Subcutaneous abdominal adipose tissue (tissue), 5 donors: ENCODE measurements around the gene ABHD8.

Source experiments
- H3K27ac ChIP-seq: one replicate; pipeline ENCODE4 v1.7.0; 2013; ENCODE audit warnings: low read depth, mild to moderate bottlenecking, inconsistent platforms, low read length, moderate library complexity
- H3K27me3 ChIP-seq, 5 donors: one replicate each; pipeline ENCODE4 v1.7.0; 2013; ENCODE audit warnings: low read length in 5 of 5, inconsistent platforms in 1 of 5; ENCODE audit not compliant: control insufficient read depth in 5 of 5, insufficient read depth in 4 of 5
- H3K36me3 ChIP-seq, 5 donors: one replicate each; pipeline ENCODE4 v1.7.0; 2013; ENCODE audit warnings: low read length in 5 of 5; ENCODE audit not compliant: control insufficient read depth in 5 of 5, insufficient read depth in 5 of 5
- H3K4me1 ChIP-seq, 5 donors: one replicate each; pipeline ENCODE4 v1.7.0; 2013; ENCODE audit warnings: low read length in 5 of 5, mild to moderate bottlenecking in 3 of 5, moderate library complexity in 1 of 5; ENCODE audit not compliant: control insufficient read depth in 5 of 5, insufficient read depth in 5 of 5
- H3K4me3 ChIP-seq, 5 donors: one replicate each; pipeline ENCODE4 v1.7.0; 2013; ENCODE audit warnings: low read length in 5 of 5, low read depth in 1 of 5
- H3K9ac ChIP-seq, 5 donors: one replicate each; pipeline ENCODE4 v1.7.0; 2013; ENCODE audit warnings: low read length in 5 of 5, mild to moderate bottlenecking in 4 of 5, moderate library complexity in 3 of 5
- H3K9me3 ChIP-seq, 5 donors: one replicate each; pipeline ENCODE4 v1.7.0; 2013; ENCODE audit warnings: low read length in 5 of 5; ENCODE audit not compliant: control insufficient read depth in 5 of 5
- donor health status: healthy.
- donor health status: healthy.
- donor health status: healthy.
- donor health status: healthy.
- donor health status: healthy.

ABHD8 gene, protein sequence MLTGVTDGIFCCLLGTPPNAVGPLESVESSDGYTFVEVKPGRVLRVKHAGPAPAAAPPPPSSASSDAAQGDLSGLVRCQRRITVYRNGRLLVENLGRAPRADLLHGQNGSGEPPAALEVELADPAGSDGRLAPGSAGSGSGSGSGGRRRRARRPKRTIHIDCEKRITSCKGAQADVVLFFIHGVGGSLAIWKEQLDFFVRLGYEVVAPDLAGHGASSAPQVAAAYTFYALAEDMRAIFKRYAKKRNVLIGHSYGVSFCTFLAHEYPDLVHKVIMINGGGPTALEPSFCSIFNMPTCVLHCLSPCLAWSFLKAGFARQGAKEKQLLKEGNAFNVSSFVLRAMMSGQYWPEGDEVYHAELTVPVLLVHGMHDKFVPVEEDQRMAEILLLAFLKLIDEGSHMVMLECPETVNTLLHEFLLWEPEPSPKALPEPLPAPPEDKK

DNA sequence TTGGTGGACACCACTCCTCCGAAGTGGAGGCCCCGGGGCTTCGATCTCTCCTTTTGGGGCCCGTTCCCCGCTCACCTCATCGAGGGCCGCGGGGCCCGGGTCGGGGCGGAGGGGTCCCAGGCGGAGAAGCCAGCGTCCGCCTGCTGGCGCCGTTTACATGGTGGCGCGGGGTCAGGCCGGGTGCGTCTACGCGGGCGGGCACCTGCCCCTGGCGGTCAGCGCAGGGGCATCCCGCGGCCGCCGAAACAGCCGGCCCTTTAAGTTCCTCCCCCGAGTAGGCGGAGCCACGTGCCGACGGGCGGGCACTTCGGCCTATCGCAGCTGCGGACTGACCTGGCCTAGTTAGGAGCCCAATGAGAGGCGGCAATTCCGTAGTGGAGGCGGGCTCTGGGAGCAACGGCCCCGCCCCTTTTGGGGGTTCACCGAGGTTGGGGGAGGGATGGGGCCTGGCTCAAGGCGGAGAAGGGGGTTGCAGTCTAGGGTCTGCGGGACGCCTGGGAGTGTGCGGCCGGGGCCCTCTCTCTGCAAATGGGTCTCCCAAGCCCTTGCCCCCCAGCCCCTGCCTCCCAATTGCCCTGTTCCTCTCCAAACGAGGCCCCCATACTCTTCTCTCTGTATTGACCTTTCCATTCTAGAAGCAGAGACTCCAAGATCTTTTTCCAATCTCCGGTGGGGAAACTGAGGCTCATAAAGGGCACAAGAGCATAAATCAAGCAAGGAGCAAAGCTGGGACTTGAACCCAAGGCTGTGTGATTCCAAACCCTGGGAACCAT is at the start of gene ABHD8:
Gene ABHD8 (minus strand): TSS at position 259 of the 773 bp plus-strand sequence. CDS start 1,809 bp downstream, outside the sequence.
- Histone ChIP-seq H3K4me1 (peaks cover 3 to 49% (median 37%) of the 10 kb centered on the region in 5 donors), H3K9me3 (peaks cover 0 to under 1% (median 0%) of the 10 kb centered on the region in 5 donors), H3K36me3 (peaks cover 0 to 9% (median 2%) of the 10 kb centered on the region in 5 donors), H3K4me3 (peak within 1 kb of the TSS; percentile 19 to 67 (median 62)), H3K27me3 (no peaks in the 10 kb centered on the region), H3K27ac (peak within 1 kb of the TSS; percentile 86), H3K9ac (peak within 1 kb of the TSS in 4 of 5 donors; percentile 66 to 76 (median 72))

DNA sequence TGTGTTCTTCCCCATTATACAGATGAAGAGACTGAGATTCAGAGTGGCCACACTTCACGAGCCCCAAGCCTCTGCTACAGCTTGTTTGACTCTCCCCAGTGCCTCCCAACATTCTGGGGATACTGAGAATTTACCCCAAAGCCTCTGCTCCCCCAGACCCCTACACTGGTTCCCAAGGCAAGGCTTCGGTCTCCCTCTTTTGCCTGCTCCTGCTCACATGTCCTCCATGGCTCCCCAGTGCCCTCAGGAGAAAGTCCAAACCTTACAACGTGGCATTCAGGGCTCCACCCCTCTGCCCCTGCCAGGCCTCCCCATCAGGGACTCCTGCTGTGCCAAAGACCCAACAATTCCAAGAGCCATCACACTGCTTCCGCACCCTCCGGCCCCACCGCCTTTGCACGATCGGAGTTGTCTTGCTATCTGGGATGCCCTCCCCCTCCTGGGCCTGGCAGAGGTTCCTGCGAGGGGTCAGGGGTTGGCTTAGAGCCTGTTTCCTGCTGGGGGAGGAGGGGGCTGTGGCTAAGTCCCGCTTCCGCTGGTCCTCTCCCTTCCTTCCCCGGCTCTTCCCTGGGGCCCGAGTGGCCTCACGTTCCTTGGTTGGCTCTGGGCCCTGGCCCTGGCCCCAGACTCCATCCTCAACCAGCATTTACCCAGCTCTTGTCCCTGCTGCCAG is 49.5 kb upstream of the ABHD8 start:
- H3K4me1 ChIP-seq = peaks cover 3 to 63% (median 24%) of the 10 kb centered on the region in 5 donors
- H3K27ac ChIP-seq = peak overlapping the region; percentile 46
- H3K9ac ChIP-seq = no peak overlapping the region

DNA sequence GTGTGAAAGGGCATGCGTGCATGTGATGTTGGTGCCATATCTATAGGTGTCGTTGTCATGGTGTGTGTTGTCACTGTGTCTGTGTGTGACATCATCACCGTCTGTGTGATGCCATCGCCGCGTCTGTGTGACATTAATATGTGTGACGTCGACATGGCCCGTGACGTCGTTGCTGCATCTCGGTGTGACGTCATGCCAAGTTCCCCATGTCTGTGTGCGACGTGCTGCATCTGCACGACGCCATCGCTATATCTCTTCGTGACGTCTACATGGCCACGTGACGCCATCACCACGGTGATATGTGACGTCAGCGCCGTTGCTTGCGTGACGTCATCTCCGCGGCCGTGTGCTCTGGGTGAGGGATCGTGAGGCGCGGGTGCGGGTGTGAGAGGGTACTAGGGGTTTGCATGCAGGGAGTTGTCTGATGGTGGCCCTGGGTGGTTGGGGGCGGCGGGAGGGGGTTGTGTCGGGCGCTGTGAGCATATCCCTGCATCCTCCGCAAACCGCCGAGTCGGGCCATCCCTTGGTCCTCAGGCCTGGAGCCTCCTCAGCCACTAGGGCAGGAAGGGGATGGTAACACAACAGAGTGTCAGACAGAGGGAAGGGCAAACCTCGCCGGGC is 48.7 kb upstream of the ABHD8 start:
- peaks cover 6 to 64% (median 30%) of the 10 kb centered on the region in 5 donors for H3K4me1 ChIP-seq
- H3K4me3 ChIP-seq = no peak overlapping the region
- H3K27me3 ChIP-seq = peaks cover 0 to 26% (median 6%) of the 10 kb centered on the region in 5 donors
- no peaks in the 10 kb centered on the region for H3K9me3 ChIP-seq
- peak overlapping the region; percentile 46 for H3K27ac ChIP-seq
- H3K9ac ChIP-seq = no peak overlapping the region
- H3K36me3 ChIP-seq = peaks cover 0 to 4% (median 0%) of the 10 kb centered on the region in 5 donors

More for the DNA sequence above, 49.5 kb upstream of the ABHD8 start:
- H3K9me3 ChIP-seq = no peaks in the 10 kb centered on the region
- H3K36me3 ChIP-seq = peaks cover 0 to 4% (median 0%) of the 10 kb centered on the region in 5 donors
- H3K4me3 ChIP-seq = no peak overlapping the region
- H3K27me3 ChIP-seq = peaks cover 0 to 26% (median 6%) of the 10 kb centered on the region in 5 donors

DNA sequence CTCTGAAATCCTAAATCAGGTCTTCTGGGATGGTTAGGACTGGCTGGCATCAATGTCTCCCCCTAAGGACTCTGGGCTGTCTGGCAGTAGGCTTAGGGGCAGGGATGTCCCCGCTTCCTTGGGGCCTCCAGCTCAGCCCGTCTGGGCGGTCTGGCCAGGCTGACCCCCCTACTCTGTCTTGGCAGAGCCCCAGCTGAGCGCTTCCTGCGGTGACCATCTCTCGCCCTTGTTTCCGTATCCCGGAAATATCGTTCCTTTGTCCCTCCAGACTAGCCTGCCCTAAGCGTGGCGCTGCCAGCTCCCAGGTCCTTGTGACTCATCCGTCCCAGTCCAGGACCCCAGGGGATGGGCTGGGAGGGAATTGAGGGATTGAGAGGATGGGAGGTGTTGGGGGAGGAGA is 45.5 kb upstream of the ABHD8 start:
- Histone ChIP-seq H3K9ac (peak overlapping the region in 1 of 5 donors; percentile 30), H3K36me3 (peaks cover 0 to 4% (median 0%) of the 10 kb centered on the region in 5 donors), H3K4me1 (peaks cover 7 to 66% (median 32%) of the 10 kb centered on the region in 5 donors), H3K27ac (peak overlapping the region; percentile 62), H3K27me3 (peaks cover 0 to 26% (median 6%) of the 10 kb centered on the region in 5 donors), H3K9me3 (no peaks in the 10 kb centered on the region), H3K4me3 (no peak overlapping the region)

DNA sequence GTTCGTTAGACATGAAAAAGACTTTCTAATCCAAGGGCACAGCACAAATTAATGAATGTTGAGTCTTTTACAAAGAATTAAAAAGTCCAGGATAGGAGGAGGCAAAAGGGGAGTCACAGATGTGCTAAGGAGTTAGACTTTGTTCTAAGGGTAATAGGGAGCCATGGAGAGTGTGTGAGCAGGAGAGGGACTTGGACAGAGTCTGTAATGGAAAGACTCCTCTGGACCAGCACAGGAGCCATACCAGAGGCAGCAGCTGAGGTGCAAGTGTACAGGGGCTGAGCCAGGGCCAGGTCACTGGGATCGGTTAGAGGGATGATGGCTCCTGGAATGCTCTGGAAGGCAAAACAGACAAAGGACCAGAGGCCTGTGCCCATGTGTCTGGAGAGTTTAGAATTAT is 44.7 kb upstream of the ABHD8 start:
- Histone ChIP-seq H3K4me1 (peaks cover 5 to 58% (median 27%) of the 10 kb centered on the region in 5 donors), H3K36me3 (peaks cover 0 to 4% (median 0%) of the 10 kb centered on the region in 5 donors), H3K9ac (peak overlapping the region in 1 of 5 donors; percentile 12), H3K4me3 (no peak overlapping the region), H3K27me3 (peaks cover 0 to 21% (median 6%) of the 10 kb centered on the region in 5 donors), H3K9me3 (no peaks in the 10 kb centered on the region), H3K27ac (peak overlapping the region; percentile 62)

DNA sequence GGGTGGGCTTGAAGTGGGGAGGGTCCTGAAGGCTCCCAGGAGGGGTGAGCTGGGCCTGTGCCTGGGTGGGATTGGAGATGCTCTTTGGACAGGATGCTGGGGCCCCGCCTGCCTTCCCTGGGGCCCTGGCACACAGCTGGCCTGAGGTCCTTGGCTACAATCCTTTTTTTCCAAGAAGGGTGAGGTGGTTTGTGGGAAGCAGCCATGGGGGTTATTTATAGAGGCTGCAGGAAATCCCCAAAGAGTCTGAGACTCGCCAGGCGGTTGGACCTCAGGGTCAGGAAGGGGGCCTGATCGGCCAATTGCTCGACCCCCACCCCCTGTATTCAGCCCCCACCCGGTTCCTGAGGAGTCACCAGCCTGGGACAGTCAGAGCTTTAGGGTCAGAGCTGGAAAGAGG is 44.1 kb upstream of the ABHD8 start:
- H3K27ac ChIP-seq = peak overlapping the region; percentile 62
- H3K9me3 ChIP-seq = no peaks in the 10 kb centered on the region
- peak overlapping the region in 1 of 5 donors; percentile 12 for H3K9ac ChIP-seq
- peaks cover 0 to 4% (median 0%) of the 10 kb centered on the region in 5 donors for H3K36me3 ChIP-seq
- peaks cover 4 to 53% (median 25%) of the 10 kb centered on the region in 5 donors for H3K4me1 ChIP-seq
- H3K27me3 ChIP-seq = peaks cover 0 to 21% (median 6%) of the 10 kb centered on the region in 5 donors
- H3K4me3 ChIP-seq = no peak overlapping the region

DNA sequence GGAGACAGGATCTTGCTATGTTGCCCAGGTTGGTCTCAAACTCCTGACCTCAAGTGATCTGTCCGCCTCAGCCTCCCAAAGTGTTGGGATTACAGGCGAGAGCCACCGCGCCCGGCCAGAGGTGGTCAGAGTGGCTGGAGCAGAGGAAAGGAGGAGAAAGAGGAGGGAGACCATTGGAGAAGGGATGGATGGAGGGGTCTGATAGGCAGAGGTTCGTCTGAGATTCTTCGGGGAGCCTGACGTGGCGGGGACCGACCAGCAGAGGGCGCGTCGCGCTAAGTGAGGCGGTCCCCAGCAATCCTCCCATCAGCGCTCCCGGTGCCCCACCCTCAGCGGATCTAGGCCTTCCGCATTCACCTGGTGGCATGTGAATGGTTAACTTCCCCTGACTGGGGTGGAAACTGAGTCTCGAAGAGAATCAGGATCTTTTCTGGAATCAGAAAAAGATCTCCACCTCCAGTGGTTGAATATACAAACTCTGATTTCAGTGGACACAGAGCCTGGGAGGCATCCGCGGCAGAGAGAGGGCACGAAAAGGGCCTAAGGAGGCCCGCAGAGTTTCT is 43.0 kb upstream of the ABHD8 start:
- Histone ChIP-seq H3K36me3 (peaks cover 0 to 10% (median 3%) of the 10 kb centered on the region in 5 donors), H3K27me3 (peaks cover 0 to 14% (median 6%) of the 10 kb centered on the region in 5 donors), H3K4me1 (peaks cover 4 to 42% (median 25%) of the 10 kb centered on the region in 5 donors), H3K9me3 (no peaks in the 10 kb centered on the region), H3K9ac (no peak overlapping the region), H3K27ac (no peak overlapping the region), H3K4me3 (no peak overlapping the region)

DNA sequence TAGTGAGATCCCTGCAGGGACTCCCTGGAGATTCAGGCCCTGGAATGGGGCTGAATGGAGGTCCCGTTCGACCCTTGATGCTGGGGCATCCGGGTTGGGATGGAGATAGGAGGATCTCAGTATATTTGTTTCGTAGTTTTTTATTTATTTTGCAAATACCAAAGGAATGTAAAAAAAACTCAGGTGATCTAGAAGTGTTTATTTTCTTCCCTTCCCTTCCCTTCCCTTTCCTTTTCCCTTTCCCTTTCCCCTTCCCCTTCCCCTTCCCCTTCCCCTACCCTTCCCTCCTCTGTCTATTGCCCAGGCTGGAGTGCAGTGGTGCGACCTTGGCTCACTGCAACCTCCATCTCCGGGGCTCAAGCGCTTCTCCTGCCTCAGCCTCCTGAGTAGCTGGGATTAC is 38.6 kb upstream of the ABHD8 start:
- Histone ChIP-seq H3K27me3 (no peaks in the 10 kb centered on the region), H3K9me3 (no peaks in the 10 kb centered on the region), H3K36me3 (peaks cover 0 to 17% (median 5%) of the 10 kb centered on the region in 5 donors), H3K9ac (no peak overlapping the region), H3K4me1 (peaks cover 0 to 28% (median 19%) of the 10 kb centered on the region in 5 donors), H3K4me3 (no peak overlapping the region), H3K27ac (no peak overlapping the region)

DNA sequence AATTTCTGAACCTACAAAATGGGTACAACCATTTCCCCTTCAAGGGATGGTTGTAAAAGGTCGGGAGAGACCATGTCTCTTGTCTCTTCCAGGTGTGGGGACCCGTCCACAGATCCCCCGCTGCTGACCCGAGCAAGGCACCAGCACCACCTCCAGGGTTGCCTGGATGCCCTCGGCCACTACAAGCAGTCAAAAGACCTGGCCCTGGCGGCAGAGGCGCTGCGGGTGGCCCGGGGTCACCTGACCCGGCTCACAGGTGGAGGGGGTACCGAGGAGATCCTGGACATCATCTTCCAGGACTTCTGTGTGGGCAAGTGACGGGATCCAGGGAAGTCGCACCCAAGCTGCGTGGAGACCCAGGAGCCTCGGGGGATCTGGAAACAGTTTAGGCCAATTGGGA is 38.2 kb upstream of the ABHD8 start:
- Histone ChIP-seq H3K27ac (no peak overlapping the region), H3K36me3 (peaks cover 0 to 17% (median 5%) of the 10 kb centered on the region in 5 donors), H3K27me3 (no peaks in the 10 kb centered on the region), H3K4me3 (no peak overlapping the region), H3K9ac (no peak overlapping the region), H3K4me1 (peaks cover 0 to 27% (median 20%) of the 10 kb centered on the region in 5 donors), H3K9me3 (no peaks in the 10 kb centered on the region)
